B cell (primary cell): ENCODE results near the gene ACAP2. TPM values are rescaled to one million over a fixed set of nuclear protein-coding genes. Genes with fewer than 3 reads are reported as not detected.

Source experiments
- ATAC-seq: fragments of 200-7000 bp; cut with Tn5 transposase; one replicate; pipeline ENCODE4 v1.10.0; 2021; ENCODE audit warnings: low read depth, mild to moderate bottlenecking, moderate number of reproducible peaks, moderate library complexity
- CTCF ChIA-PET: fragments of 350-600 bp; sonication (Branson Sonifier 250); formaldehyde crosslinking; loops from one replicate; lab custom pipeline; 2021; ENCODE audit warnings: antibody characterized with exemption, inconsistent platforms; lab: Charles Lee
- POLR2A ChIA-PET: fragments of 350-600 bp; sonication (Branson Sonifier 250); formaldehyde crosslinking; loops from one replicate; lab custom pipeline; 2021; ENCODE audit warnings: antibody characterized with exemption; lab: Charles Lee
- DNase-seq: peaks from one replicate; pipeline ENCODE4 v3.0.0; 2013
- H2AFZ ChIP-seq: 2 replicates; pipeline ENCODE4 v1.6.1; 2012; ENCODE audit warnings: mild to moderate bottlenecking, low read depth, low read length; ENCODE audit not compliant: insufficient read depth, poor library complexity, severe bottlenecking
- H3K27ac ChIP-seq, 2 donors: 1 replicate in 1 of 2; 2 replicates in 1 of 2; pipeline ENCODE4 v1.5.1; 2012 to 2013; ENCODE audit warnings: low read length in 2 of 2, mild to moderate bottlenecking in 2 of 2, moderate library complexity in 1 of 2
- H3K27me3 ChIP-seq, 4 experiments: fragments of 200-600 bp in 1 of 4; sonication (generic) in 1 of 4; replicated peaks in 1 of 4; 1 replicate in 2 of 4; 2 replicates in 2 of 4; pipeline versions ENCODE4 v1.6.1 to v1.7.0; 2013 to 2016; ENCODE audit warnings: low read length in 3 of 4, mild to moderate bottlenecking in 2 of 4, mixed read lengths in 1 of 4, moderate library complexity in 1 of 4; ENCODE audit not compliant: insufficient read depth in 4 of 4, control insufficient read depth in 3 of 4; ENCODE audit errors: control extremely low read depth in 1 of 4
- H3K36me3 ChIP-seq, 2 experiments: replicated peaks in 1 of 2; 1 replicate in 1 of 2; 2 replicates in 1 of 2; pipeline versions ENCODE4 v1.6.1 to v1.7.1; 2013; ENCODE audit warnings: low read length in 1 of 2; ENCODE audit not compliant: insufficient read depth in 2 of 2, control insufficient read depth in 1 of 2; ENCODE audit errors: control extremely low read depth in 1 of 2, extremely low read depth in 1 of 2
- H3K4me1 ChIP-seq, 2 donors: fragments of 200-600 bp in 1 of 2; sonication (generic) in 1 of 2; 1 replicate in 1 of 2; 2 replicates in 1 of 2; pipeline versions ENCODE4 v1.5.1 to v1.6.1; 2013 to 2017; ENCODE audit warnings: low read length in 2 of 2; ENCODE audit not compliant: control insufficient read depth in 2 of 2, insufficient read depth in 2 of 2
- H3K4me2 ChIP-seq: replicated peaks from 2 replicates; pipeline ENCODE3; 2012; ENCODE audit warnings: mild to moderate bottlenecking, low read depth, low read length; ENCODE audit not compliant: poor library complexity, severe bottlenecking
- H3K4me3 ChIP-seq, 5 experiments: fragments of 200-600 bp in 1 of 5; sonication (generic) in 1 of 5; 1 replicate in 3 of 5; 2 replicates in 2 of 5; pipeline versions ENCODE4 v1.5.1 to v1.7.0; 2011 to 2016; ENCODE audit warnings: low read length in 4 of 5, mild to moderate bottlenecking in 4 of 5, low read depth in 2 of 5, control low read depth in 1 of 5, moderate library complexity in 1 of 5; ENCODE audit not compliant: insufficient read depth in 1 of 5; ENCODE audit errors: control extremely low read depth in 1 of 5, extremely low read depth in 1 of 5
- H3K79me2 ChIP-seq: fragments of 200-600 bp; sonication (generic); one replicate; pipeline ENCODE4 v1.6.0; 2016; ENCODE audit warnings: low read length; ENCODE audit not compliant: control insufficient read depth, insufficient read depth
- H3K9ac ChIP-seq: fragments of 200-600 bp; sonication (generic); 2 replicates; pipeline ENCODE4 v1.6.1; 2017; ENCODE audit warnings: mild to moderate bottlenecking, low read length, moderate library complexity
- H3K9me3 ChIP-seq, 3 donors: one replicate each; pipeline versions ENCODE4 v1.6.1 to v1.7.1; 2013; ENCODE audit warnings: low read length in 2 of 3; ENCODE audit not compliant: control insufficient read depth in 2 of 3, insufficient read depth in 1 of 3; ENCODE audit errors: control extremely low read depth in 1 of 3
- H4K20me1 ChIP-seq: 2 replicates; pipeline ENCODE4 v1.6.0; 2012; ENCODE audit warnings: mild to moderate bottlenecking, low read length; ENCODE audit not compliant: insufficient read depth, control insufficient read depth, poor library complexity, severe bottlenecking
- H3K27ac Mint-ChIP-seq: one replicate; pipeline ENCODE4 v1.8.0; 2021; ENCODE audit warnings: mixed read lengths
- H3K27me3 Mint-ChIP-seq: one replicate; pipeline ENCODE4 v1.8.0; 2021; ENCODE audit warnings: mixed read lengths
- H3K4me1 Mint-ChIP-seq: one replicate; pipeline ENCODE4 v1.8.0; 2021; ENCODE audit warnings: mixed read lengths
- H3K4me3 Mint-ChIP-seq: one replicate; pipeline ENCODE4 v1.8.0; 2021; ENCODE audit warnings: mixed read lengths
- H3K9me3 Mint-ChIP-seq: one replicate; pipeline ENCODE4 v1.8.0; 2022; ENCODE audit warnings: mixed read lengths; ENCODE audit not compliant: insufficient read depth
- EZH2 ChIP-seq: IDR thresholded peaks from 2 replicates; pipeline ENCODE4 v1.6.1; 2012; ENCODE audit warnings: borderline replicate concordance, low read depth, mild to moderate bottlenecking, moderate library complexity, low read length; ENCODE audit not compliant: insufficient read depth, poor library complexity, severe bottlenecking
- WGBS: methylation state at CpG from one replicate; pipeline ENCODE4 v1.1.5; 2013; ENCODE audit warnings: missing lambda C conversion rate; ENCODE audit not compliant: insufficient coverage; 5-methylcytosine and 5-hydroxymethylcytosine counted together
- intact Hi-C: fragments of 100-400 bp; cut with micrococcal nuclease; formaldehyde crosslinking; loops from one replicate; pipeline ENCODE4 v1.10.0; 2022
- polyA plus RNA-seq: library from polyadenylated mRNA; depleted of rRNA; stranded (reverse); fragments of >200 nt; gene quantifications from 2 replicates; pipeline ENCODE4 v1.2.3, GENCODE V29; 2012
- total RNA-seq, 2 donors: library from RNA; stranded (reverse); fragments of 120-200 nt in 1 of 2; gene quantifications; 1 replicate in 1 of 2; 2 replicates in 1 of 2; pipeline versions ENCODE4 v1.2.3 to v1.2.4, GENCODE V29; 2013 to 2022
- TF ChIP-seq, protein P1 (sequence below): fragments of 200-600 bp; IDR thresholded peaks from one replicate; pipeline ENCODE4 v1.8.0; 2022; ENCODE audit warnings: antibody characterized with exemption, mild to moderate bottlenecking

Gene ACAP2
- total and polyA plus RNA-seq, 2 donors (not counting 1 experiment from before 2014, with no cell fraction given), result 18.6 to 113 TPM

DNA sequence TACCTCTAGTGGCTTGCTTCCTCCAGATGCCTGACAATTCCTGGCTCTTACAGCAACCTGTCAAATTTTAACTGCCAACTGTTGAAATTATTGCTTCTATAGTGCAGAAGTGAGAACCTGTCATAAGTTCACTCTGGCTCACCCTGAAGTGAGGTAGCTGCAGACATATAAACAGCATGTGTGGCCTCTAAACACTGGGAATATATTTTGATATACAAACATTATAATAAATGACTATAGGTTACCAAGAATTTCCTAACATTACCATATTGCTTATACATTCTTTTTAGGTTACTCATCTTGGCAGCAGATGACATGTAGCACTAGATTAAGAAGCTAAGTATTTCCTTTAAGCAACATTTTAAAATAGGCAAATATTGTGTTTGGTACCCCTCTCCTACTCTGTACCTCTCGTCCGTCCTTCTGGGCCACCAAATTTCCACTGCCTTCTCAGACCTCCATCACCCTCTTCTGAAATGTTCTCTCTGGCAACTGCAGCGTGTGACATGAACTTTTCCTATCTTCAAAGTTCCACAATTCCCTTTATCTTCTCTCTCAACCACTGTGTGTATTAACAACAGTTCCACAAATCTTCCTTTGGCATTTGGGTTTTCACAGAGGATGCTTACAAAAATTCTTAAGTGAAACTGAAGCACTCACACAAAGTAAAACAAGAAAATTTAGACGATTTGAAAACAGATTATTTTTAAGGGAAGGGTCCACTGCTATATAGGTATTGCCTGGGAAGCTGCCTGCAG, 156.5 kb downstream of the ACAP2 start:
- intact Hi-C loops, result loop anchor here (5.0 kb wide), 1 partner anchor 36 kb away; no protein-coding TSS in a partner anchor
- Histone ChIP-seq H2AFZ (no peak overlapping the region), H3K79me2 (no peaks in the 10 kb centered on the region), H3K4me2 (no peak overlapping the region), H3K9me3 (no peaks in the 10 kb centered on the region), H3K9ac (no peak overlapping the region), H4K20me1 (peaks cover 5% of the 10 kb centered on the region), H3K4me1 (no peaks in the 10 kb centered on the region), H3K4me3 (no peak overlapping the region), H3K27ac (no peak overlapping the region), H3K27me3 (no peaks in the 10 kb centered on the region), H3K36me3 (peaks cover 27 to 64% of the 10 kb centered on the region in 2 experiments)
- POLR2A ChIA-PET, result no interaction called here
- Mint-ChIP-seq H3K27me3 (no peaks in the 10 kb centered on the region), H3K9me3 (no peaks in the 10 kb centered on the region), H3K4me1 (no peaks in the 10 kb centered on the region), H3K4me3 (no peak overlapping the region), H3K27ac (no peak overlapping the region)
- no peak for TF ChIP-seq EZH2
- TF ChIP-seq, protein P1, sequence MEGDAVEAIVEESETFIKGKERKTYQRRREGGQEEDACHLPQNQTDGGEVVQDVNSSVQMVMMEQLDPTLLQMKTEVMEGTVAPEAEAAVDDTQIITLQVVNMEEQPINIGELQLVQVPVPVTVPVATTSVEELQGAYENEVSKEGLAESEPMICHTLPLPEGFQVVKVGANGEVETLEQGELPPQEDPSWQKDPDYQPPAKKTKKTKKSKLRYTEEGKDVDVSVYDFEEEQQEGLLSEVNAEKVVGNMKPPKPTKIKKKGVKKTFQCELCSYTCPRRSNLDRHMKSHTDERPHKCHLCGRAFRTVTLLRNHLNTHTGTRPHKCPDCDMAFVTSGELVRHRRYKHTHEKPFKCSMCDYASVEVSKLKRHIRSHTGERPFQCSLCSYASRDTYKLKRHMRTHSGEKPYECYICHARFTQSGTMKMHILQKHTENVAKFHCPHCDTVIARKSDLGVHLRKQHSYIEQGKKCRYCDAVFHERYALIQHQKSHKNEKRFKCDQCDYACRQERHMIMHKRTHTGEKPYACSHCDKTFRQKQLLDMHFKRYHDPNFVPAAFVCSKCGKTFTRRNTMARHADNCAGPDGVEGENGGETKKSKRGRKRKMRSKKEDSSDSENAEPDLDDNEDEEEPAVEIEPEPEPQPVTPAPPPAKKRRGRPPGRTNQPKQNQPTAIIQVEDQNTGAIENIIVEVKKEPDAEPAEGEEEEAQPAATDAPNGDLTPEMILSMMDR, result no peak
- no peak for DNase-seq
- CTCF ChIA-PET, result no interaction called here
- 50% methylated on average over 2 of the region's 4 CpGs for WGBS
- ATAC-seq, result no peak

DNA sequence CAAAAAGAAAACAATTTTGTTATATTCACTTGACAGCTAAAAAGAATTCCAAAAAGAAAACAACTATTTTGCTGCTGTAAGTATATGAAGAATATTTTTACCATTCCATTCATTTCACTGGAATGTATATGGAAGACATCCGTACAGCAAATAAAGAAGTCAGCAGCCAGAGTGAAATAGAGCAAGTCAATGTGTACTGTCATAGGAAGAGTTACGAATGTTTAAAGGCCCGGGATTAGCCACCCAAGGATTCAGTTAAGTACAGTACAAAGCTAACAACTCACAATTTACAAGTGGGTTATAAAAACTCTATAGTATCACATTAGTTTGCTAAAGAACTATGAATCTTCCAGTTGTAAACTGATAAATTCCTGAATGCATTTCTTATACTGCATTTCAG, 157.4 kb downstream of the ACAP2 start:
- no peak overlapping the region for H3K4me3 ChIP-seq
- no peak overlapping the region for H2AFZ ChIP-seq
- no CpG with 5 or more reads among the region's 3 CpGs for WGBS
- ChIA-PET POLR2A (no interaction called here), CTCF (no interaction called here)
- Mint-ChIP-seq H3K9me3 (no peaks in the 10 kb centered on the region), H3K4me1 (no peaks in the 10 kb centered on the region), H3K27ac (no peak overlapping the region), H3K27me3 (no peaks in the 10 kb centered on the region), H3K4me3 (no peak overlapping the region)
- H3K9me3 ChIP-seq, result no peaks in the 10 kb centered on the region
- H3K36me3 ChIP-seq, result peaks cover 26 to 58% of the 10 kb centered on the region in 2 experiments
- no peak overlapping the region for H3K27ac ChIP-seq
- ATAC-seq, result no peak
- no peaks in the 10 kb centered on the region for H3K79me2 ChIP-seq
- peaks cover 5% of the 10 kb centered on the region for H4K20me1 ChIP-seq
- intact Hi-C loops, result loop anchor here (5.0 kb wide), 1 partner anchor 37 kb away; no protein-coding TSS in a partner anchor
- no peak for TF ChIP-seq EZH2
- TF ChIP-seq, protein P1, result no peak
- no peak for DNase-seq
- H3K9ac ChIP-seq, result no peak overlapping the region
- no peaks in the 10 kb centered on the region for H3K4me1 ChIP-seq
- H3K4me2 ChIP-seq, result no peak overlapping the region
- H3K27me3 ChIP-seq, result no peaks in the 10 kb centered on the region
